H1 (cell line): ENCODE results near the gene INVS. TPM values are rescaled to one million over a fixed set of nuclear protein-coding genes. Genes with fewer than 3 reads are reported as not detected.

Experiments used
- CTCF ChIA-PET: fragments of 300-600 bp; sonication (Branson Sonifier 250); formaldehyde crosslinking; loops from one replicate; lab custom pipeline; 2021; ENCODE audit not compliant: partially characterized antibody; lab: Charles Lee
- POLR2A ChIA-PET: fragments of 300-600 bp; sonication (Branson Sonifier 250); formaldehyde crosslinking; loops from one replicate; lab custom pipeline; 2021; ENCODE audit warnings: inconsistent platforms; ENCODE audit not compliant: partially characterized antibody; lab: Charles Lee
- DNase-seq, 2 experiments: peaks; one replicate each; pipeline versions ENCODE4 v3.0.0 to v3.0.0-alpha.2; 2010 to 2022; ENCODE audit warnings: low spot score in 2 of 2, low read depth in 1 of 2, mixed read lengths in 1 of 2
- FAIRE-seq: peaks from 2 replicates; lab custom pipeline; 2011; peaks lifted over from hg19 to GRCh38; lab: Jason Lieb, UNC
- H2AFZ ChIP-seq: 2 replicates; pipeline ENCODE4 v1.8.1; 2012; ENCODE audit warnings: low read length, inconsistent platforms
- H2AK5ac ChIP-seq: 2 replicates; pipeline ENCODE4 v1.6.1; 2013; ENCODE audit warnings: low read depth, low read length
- H2BK120ac ChIP-seq: replicated peaks from 2 replicates; pipeline ENCODE3; 2013; ENCODE audit warnings: low read depth, low read length, inconsistent platforms
- H2BK12ac ChIP-seq: 2 replicates; pipeline ENCODE4 v1.6.1; 2013; ENCODE audit warnings: low read depth, low read length
- H2BK15ac ChIP-seq: 2 replicates; pipeline ENCODE4 v1.6.1; 2013; ENCODE audit warnings: low read length
- H2BK20ac ChIP-seq: 2 replicates; pipeline ENCODE4 v1.6.1; 2013; ENCODE audit warnings: low read length
- H2BK5ac ChIP-seq: 2 replicates; pipeline ENCODE4 v1.6.1; 2013; ENCODE audit warnings: low read depth, low read length
- H3K14ac ChIP-seq: 2 replicates; pipeline ENCODE4 v1.6.1; 2013; ENCODE audit warnings: inconsistent platforms; ENCODE audit not compliant: insufficient read length
- H3K18ac ChIP-seq: 2 replicates; pipeline ENCODE4 v1.6.1; 2013; ENCODE audit warnings: low read length; ENCODE audit errors: extremely low read depth
- H3K23ac ChIP-seq: 2 replicates; pipeline ENCODE4 v1.6.1; 2013; ENCODE audit warnings: inconsistent platforms; ENCODE audit not compliant: insufficient read length
- H3K23me2 ChIP-seq: 2 replicates; pipeline ENCODE4 v1.6.1; 2013; ENCODE audit warnings: low read depth, low read length
- H3K27ac ChIP-seq: 2 replicates; pipeline ENCODE4 v1.6.1; 2011; ENCODE audit warnings: low read depth, low read length, inconsistent platforms
- H3K27me3 ChIP-seq, 4 experiments: replicated peaks in 1 of 4; 1 replicate in 1 of 4; 2 replicates in 3 of 4; pipeline versions ENCODE4 v1.6.1 to v1.8.1; 2011 to 2013; ENCODE audit warnings: low read length in 3 of 4, mild to moderate bottlenecking in 3 of 4, inconsistent platforms in 2 of 4, mixed read lengths in 2 of 4, moderate library complexity in 1 of 4; ENCODE audit not compliant: control insufficient read depth in 3 of 4, insufficient read depth in 3 of 4; ENCODE audit errors: extremely low read depth in 1 of 4
- H3K36me3 ChIP-seq, 4 experiments: 2 replicates each; pipeline versions ENCODE4 v1.6.1 to v1.8.1; 2011 to 2013; ENCODE audit warnings: mild to moderate bottlenecking in 4 of 4, low read length in 3 of 4, moderate library complexity in 2 of 4, control low read depth in 1 of 4, inconsistent platforms in 1 of 4; ENCODE audit not compliant: insufficient read depth in 4 of 4, control insufficient read depth in 2 of 4
- H3K4ac ChIP-seq: replicated peaks from 2 replicates; pipeline ENCODE3; 2013; ENCODE audit warnings: low read length, low read depth, mixed read lengths, inconsistent platforms; ENCODE audit not compliant: insufficient read length
- H3K4me1 ChIP-seq, 4 experiments: replicated peaks in 1 of 4; 1 replicate in 1 of 4; 2 replicates in 3 of 4; pipeline versions ENCODE4 v1.6.1 to v1.8.1; 2011 to 2013; ENCODE audit warnings: low read length in 3 of 4, inconsistent platforms in 2 of 4, mixed read lengths in 1 of 4; ENCODE audit not compliant: insufficient read depth in 4 of 4, control insufficient read depth in 3 of 4
- H3K4me2 ChIP-seq, 2 experiments: 2 replicates each; pipeline versions ENCODE4 v1.6.1 to v1.8.1; 2011 to 2013; ENCODE audit warnings: low read depth in 2 of 2, low read length in 2 of 2, control low read depth in 1 of 2, inconsistent platforms in 1 of 2, mild to moderate bottlenecking in 1 of 2; ENCODE audit not compliant: insufficient read depth in 1 of 2
- H3K4me3 ChIP-seq, 4 experiments: fragments of 200-600, 300-600 bp in 1 of 4; sonication (generic), shearing (Covaris generic), sonication (Bioruptor Twin) in 1 of 4; 2 replicates each; pipeline versions ENCODE4 v1.5.1 to v1.8.1; 2011 to 2016; ENCODE audit warnings: low read length in 4 of 4, low read depth in 3 of 4, control low read depth in 2 of 4, inconsistent platforms in 2 of 4, mild to moderate bottlenecking in 2 of 4, mixed read lengths in 1 of 4, moderate library complexity in 1 of 4; ENCODE audit not compliant: insufficient read depth in 2 of 4; ENCODE audit errors: extremely low read depth in 1 of 4
- H3K56ac ChIP-seq: replicated peaks from 2 replicates; pipeline ENCODE3; 2013; ENCODE audit warnings: low read depth, mild to moderate bottlenecking, mixed read lengths, low read length, inconsistent platforms; ENCODE audit not compliant: insufficient read length
- H3K79me1 ChIP-seq: 2 replicates; pipeline ENCODE4 v1.6.1; 2013; ENCODE audit warnings: low read depth, low read length, control low read depth
- H3K79me2 ChIP-seq, 2 experiments: 2 replicates each; pipeline versions ENCODE4 v1.6.1 to v1.8.1; 2012 to 2013; ENCODE audit warnings: low read length in 2 of 2, mild to moderate bottlenecking in 2 of 2, inconsistent platforms in 1 of 2; ENCODE audit not compliant: insufficient read depth in 2 of 2, control insufficient read depth in 1 of 2
- H3K9ac ChIP-seq, 4 experiments: replicated peaks in 1 of 4; 1 replicate in 1 of 4; 2 replicates in 3 of 4; pipeline versions ENCODE4 v1.6.1 to v1.8.1; 2011 to 2013; ENCODE audit warnings: low read depth in 3 of 4, low read length in 3 of 4, control low read depth in 2 of 4, mild to moderate bottlenecking in 2 of 4, moderate library complexity in 2 of 4, inconsistent platforms in 1 of 4; ENCODE audit errors: extremely low read depth in 1 of 4
- H3K9me3 ChIP-seq, 2 experiments: 2 replicates each; pipeline versions ENCODE4 v1.6.1 to v1.8.1; 2012 to 2013; ENCODE audit warnings: mild to moderate bottlenecking in 2 of 2, moderate library complexity in 2 of 2, control low read depth in 1 of 2, inconsistent platforms in 1 of 2, low read depth in 1 of 2, low read length in 1 of 2, mixed read lengths in 1 of 2; ENCODE audit not compliant: insufficient read depth in 2 of 2
- H4K20me1 ChIP-seq, 2 experiments: replicated peaks in 1 of 2; 2 replicates each; pipeline versions ENCODE3 to v1.8.1; 2011 to 2013; ENCODE audit warnings: inconsistent platforms in 2 of 2, low read length in 2 of 2, mild to moderate bottlenecking in 1 of 2; ENCODE audit not compliant: insufficient read depth in 2 of 2, control insufficient read depth in 1 of 2
- H4K5ac ChIP-seq: 2 replicates; pipeline ENCODE4 v1.6.1; 2013; ENCODE audit warnings: low read length, low read depth, mixed read lengths, inconsistent platforms; ENCODE audit not compliant: insufficient read length
- H4K8ac ChIP-seq: 2 replicates; pipeline ENCODE4 v1.8.0; 2013; ENCODE audit warnings: mild to moderate bottlenecking, moderate library complexity, low read length, inconsistent platforms; ENCODE audit not compliant: insufficient read depth; ENCODE audit errors: extremely low read depth
- H4K91ac ChIP-seq: replicated peaks from 2 replicates; pipeline ENCODE3; 2013; ENCODE audit warnings: low read length, mixed read lengths, inconsistent platforms; ENCODE audit not compliant: insufficient read length
- EGR1 ChIP-seq: IDR thresholded peaks from 2 replicates; pipeline ENCODE4 v1.6.1; 2011; ENCODE audit warnings: low read depth, low read length, borderline replicate concordance
- EP300 ChIP-seq, 2 experiments: IDR thresholded peaks; 1 replicate in 1 of 2; 2 replicates in 1 of 2; pipeline ENCODE4 v1.6.1; 2011 to 2012; ENCODE audit warnings: low read depth in 2 of 2, low read length in 2 of 2, mild to moderate bottlenecking in 2 of 2, borderline replicate concordance in 1 of 2, inconsistent platforms in 1 of 2, moderate library complexity in 1 of 2
- JUND ChIP-seq: IDR thresholded peaks from 2 replicates; pipeline ENCODE4 v1.6.1; 2011; ENCODE audit warnings: mild to moderate bottlenecking, improper control_type of control experiment, low read length
- KDM1A ChIP-seq: fragments of 200-600, 300-600 bp; sonication (generic); IDR thresholded peaks from 2 replicates; pipeline ENCODE4 v1.7.1; 2016; ENCODE audit warnings: mild to moderate bottlenecking, low read length, borderline replicate concordance
- PHF8 ChIP-seq: fragments of 200-600 bp; sonication (generic); conservative IDR thresholded peaks from 2 replicates; pipeline ENCODE4 v1.7.1; 2012; ENCODE audit warnings: low read depth, mild to moderate bottlenecking, inconsistent platforms, low read length, moderate library complexity
- RBBP5 ChIP-seq: IDR thresholded peaks from 2 replicates; pipeline ENCODE4 v1.7.1; 2012; ENCODE audit warnings: low read depth, mild to moderate bottlenecking, inconsistent platforms, low read length, moderate library complexity, borderline replicate concordance
- RFX5 ChIP-seq: IDR thresholded peaks from 2 replicates; pipeline ENCODE4 v1.6.1; 2011; ENCODE audit warnings: low read depth, low read length, improper control_type of control experiment, borderline replicate concordance
- SIRT6 ChIP-seq: IDR thresholded peaks from one replicate; pipeline ENCODE4 v1.7.1; 2012; ENCODE audit warnings: low read length, inconsistent platforms
- SP1 ChIP-seq: IDR thresholded peaks from 2 replicates; pipeline ENCODE4 v1.6.1; 2011; ENCODE audit warnings: low read depth, low read length
- SP2 ChIP-seq: IDR thresholded peaks from 2 replicates; pipeline ENCODE4 v1.6.1; 2012; ENCODE audit warnings: mild to moderate bottlenecking, low read length, inconsistent platforms
- SRF ChIP-seq: IDR thresholded peaks from 2 replicates; pipeline ENCODE4 v1.6.1; 2011; ENCODE audit warnings: mild to moderate bottlenecking, low read depth, low read length, moderate library complexity
- TAF7 ChIP-seq: optimal IDR thresholded peaks from 2 replicates; pipeline ENCODE3; 2011; ENCODE audit warnings: low read depth, mild to moderate bottlenecking, inconsistent platforms, low read length, moderate library complexity, borderline replicate concordance
- TCF12 ChIP-seq: IDR thresholded peaks from 2 replicates; pipeline ENCODE4 v1.6.1; 2011; ENCODE audit warnings: low read depth, mild to moderate bottlenecking, low read length
- YY1 ChIP-seq: IDR thresholded peaks from 2 replicates; pipeline ENCODE4 v1.6.1; 2011; ENCODE audit warnings: low read depth, mild to moderate bottlenecking, low read length
- WGBS, 2 experiments: shearing (Covaris generic) in 1 of 2; methylation state at CpG; one replicate each; pipeline versions ENCODE4 v1.1.6 to v1.1.7; 2013 to 2015; ENCODE audit warnings: low lambda C conversion rate in 2 of 2, mixed read lengths in 2 of 2, inconsistent platforms in 1 of 2, low coverage in 1 of 2, missing lambda C conversion rate in 1 of 2; ENCODE audit not compliant: insufficient replicate concordance in 2 of 2, insufficient coverage in 1 of 2, insufficient read length in 1 of 2; ENCODE audit errors: extremely low coverage in 1 of 2, missing lambda C conversion rate in 1 of 2; 5-methylcytosine and 5-hydroxymethylcytosine counted together
- polyA plus RNA-seq, 7 experiments: library from polyadenylated mRNA; depleted of rRNA in 3 of 7; stranded (reverse) in 5 of 7; unstranded in 2 of 7; fragments of >200 nt in 5 of 7; fragments of 200-250 nt in 2 of 7; gene quantifications; 1 replicate in 5 of 7; 2 replicates in 1 of 7; 4 replicates in 1 of 7; pipeline versions ENCODE4 v1.2.1 to v1.2.3, GENCODE V29; 2011 to 2013; ENCODE audit warnings: missing spikeins in 2 of 7, mixed read lengths in 2 of 7
- total RNA-seq: library from RNA; stranded (reverse); fragmentation: NEBNext Ultra II Directional; extraction: Animal tissue kit (Norgen Biotek cat#: 25700); gene quantifications from 2 replicates; pipeline ENCODE4 v1.2.1, GENCODE V29; 2021

INVS gene
- total and polyA plus RNA-seq, 2 of the 8 experiments (the other 6 are each of a cell fraction or from before 2014, with no cell fraction given) = 4.1 to 6.9 TPM

GRCh38 chr9:100294806-100295205, 195.8 kb downstream of the INVS start:
- Histone ChIP-seq H3K23me2 (peaks cover 2% of the 10 kb centered on the region; the same call in 1 of the 2 replicates), H3K14ac (no peak overlapping the region), H4K91ac (no peak overlapping the region), H3K4ac (no peak overlapping the region), H3K36me3 (peaks cover 2 to 30% (median 13%) of the 10 kb centered on the region in 4 experiments; a peak in 6 of 8 replicates), H3K18ac (no peak overlapping the region), H4K20me1 (peaks cover 6 to 13% of the 10 kb centered on the region in 2 experiments), H3K9ac (no peak overlapping the region), H3K27me3 (no peaks in the 10 kb centered on the region), H3K4me1 (no peaks in the 10 kb centered on the region), H3K27ac (no peak overlapping the region), H2BK15ac (no peak overlapping the region), H3K4me2 (no peak overlapping the region), H4K5ac (no peak overlapping the region), H3K9me3 (no peaks in the 10 kb centered on the region), H4K8ac (no peak overlapping the region), H3K4me3 (no peak overlapping the region), H2BK12ac (no peak overlapping the region), H2BK120ac (no peak overlapping the region), H3K23ac (no peak overlapping the region), H2BK5ac (no peak overlapping the region), H3K56ac (no peak overlapping the region), H3K79me2 (no peaks in the 10 kb centered on the region), H2BK20ac (no peak overlapping the region), H2AFZ (no peak overlapping the region), H3K79me1 (no peaks in the 10 kb centered on the region), H2AK5ac (no peak overlapping the region)
- POLR2A ChIA-PET = interaction anchor here (0.6 kb wide), 1 partner anchor 140 kb away, joined by 3 read pairs; no protein-coding TSS in a partner anchor
- CTCF ChIA-PET = interaction anchor here (1.1 kb wide), 1 partner anchor 41 kb away, joined by 3 read pairs; no protein-coding TSS in a partner anchor
- TF ChIP-seq KDM1A (no peak), SRF (no peak), SP1 (no peak), TCF12 (no peak), YY1 (no peak), JUND (no peak), RFX5 (no peak), SIRT6 (no peak), TAF7 (no peak), EGR1 (no peak), SP2 (no peak), RBBP5 (no peak), EP300 (IDR thresholded peaks at IDR 0.05; ENCODE audit: borderline replicate concordance in 1 of 2, low read depth in 2 of 2, low read length in 2 of 2) (no peak), PHF8 (no peak)
- FAIRE-seq (no peak), DNase-seq (no peak)
- whole genome bisulfite sequencing, 2 experiments = 91% methylated on average over 6 of the region's 6 CpGs; no CpG with 5 or more reads in 1 of the 2 experiments
